IPS-18c (cell line): ENCODE data around the gene SLC43A2.
A peak's percentile ranks its signal among the peaks of the same experiment; 100 is the strongest.
"Not testable (repeated sequence)": the region's sequence is repeated elsewhere in the genome, so short reads cannot be mapped to it uniquely, and the experiment has no call there.

Experiments
- H3K4me3 ChIP-seq: 2 replicates; pipeline ENCODE4 v1.7.0; 2013; ENCODE audit warnings: low read depth, mild to moderate bottlenecking, low read length, moderate library complexity; ENCODE audit not compliant: insufficient read depth
- H3K9me3 ChIP-seq: one replicate; pipeline ENCODE4 v1.6.1; 2013; ENCODE audit warnings: mild to moderate bottlenecking, low read length, moderate library complexity; ENCODE audit not compliant: control insufficient read depth, insufficient read depth

SLC43A2 gene

GRCh38 chr17:1580979-1581676 lies 47.5 kb downstream of the SLC43A2 start:
- no peaks in the 10 kb centered on the region for H3K9me3 ChIP-seq
- no peak overlapping the region for H3K4me3 ChIP-seq

GRCh38 chr17:1578029-1578428 lies 50.6 kb downstream of the SLC43A2 start:
- Histone ChIP-seq H3K9me3 (no peaks in the 10 kb centered on the region), H3K4me3 (no peak overlapping the region)

- no peak overlapping the region for H3K4me3 ChIP-seq
- H3K9me3 ChIP-seq = no peaks in the 10 kb centered on the region
Measured at GRCh38 chr17:1577583-1578013, 51.0 kb downstream of the SLC43A2 start.

- H3K4me3 ChIP-seq = no peak overlapping the region
- H3K9me3 ChIP-seq = no peaks in the 10 kb centered on the region
Measured at GRCh38 chr17:1577182-1577581, 51.5 kb downstream of the SLC43A2 start.

- H3K9me3 ChIP-seq = no peaks in the 10 kb centered on the region
- no peak overlapping the region for H3K4me3 ChIP-seq
Measured at GRCh38 chr17:1576500-1576899, 52.1 kb downstream of the SLC43A2 start.

- H3K9me3 ChIP-seq = no peaks in the 10 kb centered on the region
- no peak overlapping the region for H3K4me3 ChIP-seq
Measured at GRCh38 chr17:1574697-1575471, 53.8 kb downstream of the SLC43A2 start.

GRCh38 chr17:1573932-1574696 lies 54.5 kb downstream of the SLC43A2 start:
- H3K9me3 ChIP-seq = no peaks in the 10 kb centered on the region
- no peak overlapping the region for H3K4me3 ChIP-seq

- H3K9me3 ChIP-seq = not testable (repeated sequence)
Measured at GRCh38 chr17:1572646-1573045, 56.0 kb downstream of the SLC43A2 start.

GRCh38 chr17:1571341-1571704 lies 57.3 kb downstream of the SLC43A2 start:
- Histone ChIP-seq H3K9me3 (no peaks in the 10 kb centered on the region), H3K4me3 (no peak overlapping the region; the same call in 1 of the 2 replicates)

More at GRCh38 chr17:1572646-1573045, 56.0 kb downstream of the SLC43A2 start:
- not testable (repeated sequence) for H3K4me3 ChIP-seq

- Histone ChIP-seq H3K4me3 (no peak overlapping the region), H3K9me3 (no peaks in the 10 kb centered on the region)
Measured at GRCh38 chr17:1568950-1569810, 59.5 kb downstream of the SLC43A2 start.

- H3K9me3 ChIP-seq = no peaks in the 10 kb centered on the region
- no peak overlapping the region for H3K4me3 ChIP-seq
Measured at GRCh38 chr17:1566505-1567199, 62.0 kb downstream of the SLC43A2 start.

- H3K4me3 ChIP-seq = no peak overlapping the region
- H3K9me3 ChIP-seq = peaks cover 3% of the 10 kb centered on the region
Measured at GRCh38 chr17:1565877-1566276, 62.8 kb downstream of the SLC43A2 start.

- Histone ChIP-seq H3K4me3 (no peak overlapping the region), H3K9me3 (peaks cover 5% of the 10 kb centered on the region)
Measured at GRCh38 chr17:1563786-1564613, 64.6 kb downstream of the SLC43A2 start.

GRCh38 chr17:1563471-1563785 lies 65.2 kb downstream of the SLC43A2 start:
- H3K9me3 ChIP-seq, H3K4me3 ChIP-seq: not testable (repeated sequence)

- Histone ChIP-seq H3K9me3 (peaks cover 5% of the 10 kb centered on the region), H3K4me3 (peak overlapping the region; percentile 69)
Measured at GRCh38 chr17:1562176-1562643, 66.4 kb downstream of the SLC43A2 start.
